ENCODE data around the gene C4orf50. TPM values are rescaled to one million over a fixed set of nuclear protein-coding genes. Genes with fewer than 3 reads are reported as not detected.

Gene C4orf50
- total RNA-seq, 1 donor from 2014 or later: not detected

DNA sequence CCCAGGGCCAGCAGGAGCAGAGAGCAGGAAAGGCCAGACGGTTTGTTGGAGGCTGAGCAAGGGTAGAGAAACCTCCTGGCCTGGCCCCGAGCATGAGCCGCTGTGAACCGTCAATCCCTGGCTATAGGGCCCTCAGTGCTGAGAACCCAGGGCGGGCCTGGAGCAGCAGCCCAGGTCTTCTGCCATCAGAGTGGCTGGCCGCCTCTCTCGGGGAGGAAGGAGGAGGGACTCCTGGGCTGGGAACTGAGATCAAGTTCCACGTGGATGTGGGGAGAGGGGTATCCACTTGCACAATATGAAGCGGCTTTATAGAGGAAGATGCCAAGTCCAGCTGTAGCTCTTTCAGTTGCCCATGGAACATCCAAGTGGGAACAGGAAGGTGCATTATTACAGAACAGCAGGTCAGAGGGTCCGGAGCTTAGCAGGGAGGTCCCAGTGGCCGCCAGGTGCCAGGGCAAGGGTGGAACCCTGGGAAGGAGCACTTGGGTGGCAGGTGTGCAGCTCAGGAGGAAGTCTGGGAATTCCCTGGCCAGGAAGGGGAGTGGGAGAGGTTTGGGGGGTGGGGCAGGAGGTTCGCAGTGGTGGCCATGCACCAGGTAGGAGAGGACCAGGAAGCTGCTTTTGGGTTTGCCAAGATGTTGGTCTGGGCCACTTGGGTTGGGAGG lies 93.6 kb downstream of the C4orf50 start:
- H3K9me3 Mint-ChIP-seq (ENCODE audit: low read depth): no peaks in the 10 kb centered on the region

DNA sequence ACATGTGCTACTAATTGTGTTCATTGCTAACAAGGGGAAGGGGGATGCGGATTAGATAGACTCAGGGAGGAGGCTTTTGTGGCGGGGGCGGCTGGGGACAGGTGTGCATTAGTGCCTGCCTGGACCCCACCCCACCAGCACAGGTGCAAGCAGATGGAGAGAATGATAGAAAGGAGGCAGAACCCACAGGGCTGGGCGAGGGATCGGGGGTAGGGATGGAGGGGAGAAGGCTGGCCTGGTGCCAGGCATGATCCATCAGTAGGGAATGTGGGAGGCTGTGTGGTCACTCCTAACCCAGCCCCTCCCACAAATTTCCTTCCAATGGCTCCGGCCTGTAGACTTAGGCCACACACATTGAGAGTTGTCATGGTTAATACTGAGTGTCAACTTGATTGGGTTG lies 94.9 kb downstream of the C4orf50 start:
- Mint-ChIP-seq H3K27ac (ENCODE audit: unreplicated experiment) (no peak overlapping the region), H3K36me3 (ENCODE audit: low read depth) (peaks cover 4% of the 10 kb centered on the region), H3K27me3 (ENCODE audit: low read depth) (peaks cover 62% of the 10 kb centered on the region), H3K9me3 (ENCODE audit: low read depth) (no peaks in the 10 kb centered on the region), H3K4me3 (ENCODE audit: unreplicated experiment) (no peak overlapping the region), H3K4me1 (ENCODE audit: low read depth) (no peaks in the 10 kb centered on the region)
- no peak for DNase-seq (ENCODE audit: low spot score)
- TF ChIP-seq, protein P1, sequence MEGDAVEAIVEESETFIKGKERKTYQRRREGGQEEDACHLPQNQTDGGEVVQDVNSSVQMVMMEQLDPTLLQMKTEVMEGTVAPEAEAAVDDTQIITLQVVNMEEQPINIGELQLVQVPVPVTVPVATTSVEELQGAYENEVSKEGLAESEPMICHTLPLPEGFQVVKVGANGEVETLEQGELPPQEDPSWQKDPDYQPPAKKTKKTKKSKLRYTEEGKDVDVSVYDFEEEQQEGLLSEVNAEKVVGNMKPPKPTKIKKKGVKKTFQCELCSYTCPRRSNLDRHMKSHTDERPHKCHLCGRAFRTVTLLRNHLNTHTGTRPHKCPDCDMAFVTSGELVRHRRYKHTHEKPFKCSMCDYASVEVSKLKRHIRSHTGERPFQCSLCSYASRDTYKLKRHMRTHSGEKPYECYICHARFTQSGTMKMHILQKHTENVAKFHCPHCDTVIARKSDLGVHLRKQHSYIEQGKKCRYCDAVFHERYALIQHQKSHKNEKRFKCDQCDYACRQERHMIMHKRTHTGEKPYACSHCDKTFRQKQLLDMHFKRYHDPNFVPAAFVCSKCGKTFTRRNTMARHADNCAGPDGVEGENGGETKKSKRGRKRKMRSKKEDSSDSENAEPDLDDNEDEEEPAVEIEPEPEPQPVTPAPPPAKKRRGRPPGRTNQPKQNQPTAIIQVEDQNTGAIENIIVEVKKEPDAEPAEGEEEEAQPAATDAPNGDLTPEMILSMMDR (IDR thresholded peaks at IDR 0.05): no peak

More for the DNA sequence above, 93.6 kb downstream of the C4orf50 start:
- peaks cover 4% of the 10 kb centered on the region for H3K36me3 Mint-ChIP-seq (ENCODE audit: low read depth)
- H3K4me1 Mint-ChIP-seq (ENCODE audit: low read depth): no peaks in the 10 kb centered on the region
- peaks cover 64% of the 10 kb centered on the region for H3K27me3 Mint-ChIP-seq (ENCODE audit: low read depth)
- TF ChIP-seq, protein P1 (IDR thresholded peaks at IDR 0.05): no peak
- no peak for DNase-seq (ENCODE audit: low spot score)
- H3K4me3 Mint-ChIP-seq (ENCODE audit: unreplicated experiment): no peak overlapping the region
- H3K27ac Mint-ChIP-seq (ENCODE audit: unreplicated experiment): no peak overlapping the region

DNA sequence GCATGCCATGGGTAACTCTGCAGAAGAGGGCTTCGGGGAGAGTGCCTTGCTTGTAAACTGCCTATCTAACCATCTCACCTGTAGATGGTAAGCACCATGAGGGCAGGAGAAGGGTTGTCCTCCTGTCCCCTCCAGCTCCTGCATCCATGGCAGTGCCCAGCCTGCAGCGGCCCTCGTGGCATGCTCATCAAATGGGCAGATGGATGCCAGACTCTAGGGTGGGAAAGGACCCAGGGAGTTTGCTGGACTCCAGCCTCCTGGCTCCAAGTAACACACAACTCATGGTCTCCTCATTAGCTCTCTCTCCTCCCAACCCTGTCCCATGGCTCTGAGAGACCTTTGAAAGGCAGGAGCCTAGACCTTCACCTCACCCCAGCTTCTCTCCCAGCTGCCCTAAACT lies 95.7 kb downstream of the C4orf50 start:
- peaks cover 60% of the 10 kb centered on the region for H3K27me3 Mint-ChIP-seq (ENCODE audit: low read depth)
- H3K4me1 Mint-ChIP-seq (ENCODE audit: low read depth): no peaks in the 10 kb centered on the region
- DNase-seq (ENCODE audit: low spot score): no peak
- TF ChIP-seq, protein P1 (IDR thresholded peaks at IDR 0.05): no peak
- H3K36me3 Mint-ChIP-seq (ENCODE audit: low read depth): peaks cover 1% of the 10 kb centered on the region
- no peaks in the 10 kb centered on the region for H3K9me3 Mint-ChIP-seq (ENCODE audit: low read depth)
- H3K27ac Mint-ChIP-seq (ENCODE audit: unreplicated experiment): no peak overlapping the region
- H3K4me3 Mint-ChIP-seq (ENCODE audit: unreplicated experiment): no peak overlapping the region

DNA sequence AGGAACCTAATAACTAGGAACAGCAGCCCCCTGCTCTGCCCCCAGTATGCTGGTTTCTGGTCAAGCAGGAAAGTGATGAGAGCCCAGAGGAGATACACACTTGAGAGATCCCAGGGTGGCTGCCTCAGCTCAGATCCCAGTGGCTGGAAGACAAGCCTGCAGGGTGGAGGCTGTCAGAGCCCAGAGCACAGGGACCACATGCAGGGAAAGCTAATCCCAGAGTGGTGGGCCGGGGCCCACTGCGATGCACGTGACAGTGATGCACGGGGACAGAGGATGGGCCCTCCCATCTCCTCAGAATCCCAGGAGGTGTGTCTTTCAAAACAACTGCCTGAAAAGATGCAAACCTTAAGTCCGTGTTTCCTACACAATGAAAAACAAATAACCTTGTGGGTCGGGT lies 96.2 kb downstream of the C4orf50 start:
- Mint-ChIP-seq H3K27me3 (ENCODE audit: low read depth) (peaks cover 54% of the 10 kb centered on the region), H3K36me3 (ENCODE audit: low read depth) (no peaks in the 10 kb centered on the region), H3K4me1 (ENCODE audit: low read depth) (no peaks in the 10 kb centered on the region), H3K4me3 (ENCODE audit: unreplicated experiment) (no peak overlapping the region), H3K9me3 (ENCODE audit: low read depth) (no peaks in the 10 kb centered on the region), H3K27ac (ENCODE audit: unreplicated experiment) (no peak overlapping the region)
- no peak for DNase-seq (ENCODE audit: low spot score)
- TF ChIP-seq, protein P1 (IDR thresholded peaks at IDR 0.05): no peak

DNA sequence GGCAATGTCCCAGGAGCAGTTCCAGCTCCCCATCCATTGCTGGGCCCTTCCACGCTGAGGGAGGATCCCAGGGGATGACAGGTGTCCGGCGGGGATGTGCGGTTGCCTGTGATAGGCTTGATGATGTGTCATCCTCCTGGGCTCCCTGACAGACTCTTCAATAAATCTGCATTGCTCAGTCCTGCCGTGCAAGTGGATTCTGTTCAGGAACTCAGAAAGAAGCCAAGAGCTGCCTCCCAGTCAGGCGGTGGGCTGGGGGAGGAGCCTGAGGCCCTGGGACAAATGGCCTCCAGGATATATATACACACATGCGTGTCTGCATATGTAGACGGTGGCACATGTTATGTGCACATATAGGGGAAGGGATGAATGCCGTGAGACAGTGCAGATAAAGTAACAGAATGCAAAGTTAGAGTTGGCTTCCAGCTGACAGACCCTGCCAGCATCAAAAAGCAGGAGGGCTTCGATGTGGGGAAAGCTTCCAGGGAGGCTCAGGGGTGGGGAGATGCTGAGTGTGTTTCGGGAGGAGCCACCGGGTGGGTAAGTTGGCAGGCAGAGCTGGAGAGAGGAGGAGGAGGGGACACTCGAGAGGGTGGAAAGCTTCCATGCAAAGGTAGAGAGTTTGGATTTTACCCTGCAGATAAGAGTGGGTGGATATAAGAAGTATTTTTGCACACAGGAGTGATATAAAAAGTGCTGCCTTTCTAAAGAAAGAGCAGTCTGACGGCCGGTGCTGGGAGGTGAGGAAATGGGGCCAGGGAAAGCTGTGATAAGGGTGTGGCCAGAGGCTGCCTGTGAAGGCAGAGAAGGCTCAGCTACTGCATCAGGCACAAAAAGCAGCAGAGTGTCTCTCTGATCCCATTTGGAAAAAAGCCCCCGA lies 96.9 kb downstream of the C4orf50 start:
- no peak for DNase-seq (ENCODE audit: low spot score)
- TF ChIP-seq, protein P1 (IDR thresholded peaks at IDR 0.05): no peak
- Mint-ChIP-seq H3K4me3 (ENCODE audit: unreplicated experiment) (no peak overlapping the region), H3K27ac (ENCODE audit: unreplicated experiment) (no peak overlapping the region), H3K4me1 (ENCODE audit: low read depth) (no peaks in the 10 kb centered on the region), H3K36me3 (ENCODE audit: low read depth) (no peaks in the 10 kb centered on the region), H3K9me3 (ENCODE audit: low read depth) (no peaks in the 10 kb centered on the region), H3K27me3 (ENCODE audit: low read depth) (peaks cover 52% of the 10 kb centered on the region)

All from chondrocyte (in vitro differentiated cells).